GM18861 (cell line): Measurements from ENCODE around the gene RCSD1.
"Not testable (repeated sequence)": the region's sequence is repeated elsewhere in the genome, so short reads cannot be mapped to it uniquely, and the experiment has no call there.

Experiments
- ATAC-seq: cut with Tn5 transposase; IDR thresholded peaks from one replicate; pipeline ENCODE4 v1.9.1; 2021; ENCODE audit not compliant: unreplicated experiment

The RCSD1 gene

GRCh38 chr1:167629681-167630567, at the start of gene RCSD1:
Gene RCSD1, plus strand, starts transcription at chr1:167630232. Its CDS starts 192 bp downstream, at chr1:167630424.
- no peak for ATAC-seq

- no peak for ATAC-seq
Observed at GRCh38 chr1:167582064-167582463, 48.0 kb upstream of the RCSD1 start.

- no peak for ATAC-seq
Observed at GRCh38 chr1:167582722-167583121, 47.3 kb upstream of the RCSD1 start.

GRCh38 chr1:167584581-167584980, 45.5 kb upstream of the RCSD1 start:
- ATAC-seq: no peak

GRCh38 chr1:167587342-167587741, 42.7 kb upstream of the RCSD1 start:
- ATAC-seq: no peak

GRCh38 chr1:167587872-167588271, 42.2 kb upstream of the RCSD1 start:
- no peak for ATAC-seq

GRCh38 chr1:167588361-167588760, 41.7 kb upstream of the RCSD1 start:
- no peak for ATAC-seq

- no peak for ATAC-seq
Observed at GRCh38 chr1:167592475-167592874, 37.6 kb upstream of the RCSD1 start.

- no peak for ATAC-seq
Observed at GRCh38 chr1:167593860-167594259, 36.2 kb upstream of the RCSD1 start.

- ATAC-seq: no peak
Observed at GRCh38 chr1:167594822-167595221, 35.2 kb upstream of the RCSD1 start.

- peak; percentile 76 for ATAC-seq
Observed at GRCh38 chr1:167599957-167600581, 30.0 kb upstream of the RCSD1 start.

GRCh38 chr1:167601442-167602383, 28.3 kb upstream of the RCSD1 start:
- ATAC-seq: no peak

- no peak for ATAC-seq
Observed at GRCh38 chr1:167602840-167603239, 27.2 kb upstream of the RCSD1 start.

- ATAC-seq: no peak
Observed at GRCh38 chr1:167605576-167605975, 24.5 kb upstream of the RCSD1 start.

- no peak for ATAC-seq
Observed at GRCh38 chr1:167611983-167612382, 18.0 kb upstream of the RCSD1 start.

- no peak for ATAC-seq
Observed at GRCh38 chr1:167612587-167613385, 17.2 kb upstream of the RCSD1 start.

GRCh38 chr1:167613984-167614383, 16.0 kb upstream of the RCSD1 start:
- ATAC-seq: not testable (repeated sequence)

GRCh38 chr1:167614851-167615250, 15.2 kb upstream of the RCSD1 start:
- ATAC-seq: no peak

- ATAC-seq: no peak
Observed at GRCh38 chr1:167616521-167616920, 13.5 kb upstream of the RCSD1 start.
